HG02970 (cell line): ENCODE data around the gene ZNF644.
"Not testable (repeated sequence)": the region's sequence is repeated elsewhere in the genome, so short reads cannot be mapped to it uniquely, and the experiment has no call there.

Experiments used
- ATAC-seq: cut with Tn5 transposase; IDR thresholded peaks from one replicate; pipeline ENCODE4 v1.9.1; 2021; ENCODE audit warnings: mild to moderate bottlenecking, moderate library complexity, moderate number of reproducible peaks; ENCODE audit not compliant: unreplicated experiment, low FRiP score

The ZNF644 gene

DNA sequence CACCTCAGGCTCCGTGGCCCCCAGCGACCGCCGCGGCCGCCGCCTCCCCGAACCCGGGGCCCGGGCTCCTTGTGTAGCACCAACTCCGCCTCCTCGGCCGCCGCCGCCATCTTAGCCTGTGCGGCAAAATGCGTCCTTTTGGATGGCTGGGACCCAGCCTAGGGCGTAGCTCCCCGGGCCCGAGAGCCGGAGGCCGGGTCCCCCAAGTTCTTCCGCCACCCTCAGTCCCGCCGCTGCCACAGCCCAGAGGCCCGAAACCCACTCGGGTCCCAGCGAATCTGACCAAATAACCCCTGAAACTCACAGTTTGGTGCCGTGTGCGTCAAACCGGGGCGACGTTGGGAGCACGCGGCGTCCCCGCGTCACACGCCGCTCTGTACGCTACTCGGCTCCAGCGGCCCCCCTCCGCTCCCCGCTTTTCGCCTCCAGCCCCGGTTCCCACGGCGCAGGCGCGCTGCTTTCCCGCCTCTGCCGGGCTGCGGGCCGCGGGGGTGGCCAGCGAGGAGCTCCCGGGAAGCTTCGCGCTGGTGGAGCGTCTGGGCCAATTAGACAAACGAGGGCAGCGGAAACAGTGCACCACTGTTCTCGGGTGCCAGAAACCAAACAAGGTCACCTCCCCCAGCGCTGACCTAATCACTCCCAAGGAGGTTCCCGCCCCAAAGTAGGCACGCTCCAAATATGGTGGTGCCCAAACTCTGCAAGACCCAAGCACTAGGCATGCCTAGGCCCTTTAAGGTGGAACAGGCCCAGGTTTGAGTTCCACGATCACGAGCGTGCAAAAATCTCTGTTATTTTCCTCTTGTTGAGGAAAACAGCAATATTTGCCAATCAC, at the start of gene ZNF644:
TSS of gene ZNF644 (minus strand) at position 350 of the 832 bp plus-strand sequence. CDS start 39,682 bp downstream, outside the sequence.
- peak; percentile 74 for ATAC-seq

DNA sequence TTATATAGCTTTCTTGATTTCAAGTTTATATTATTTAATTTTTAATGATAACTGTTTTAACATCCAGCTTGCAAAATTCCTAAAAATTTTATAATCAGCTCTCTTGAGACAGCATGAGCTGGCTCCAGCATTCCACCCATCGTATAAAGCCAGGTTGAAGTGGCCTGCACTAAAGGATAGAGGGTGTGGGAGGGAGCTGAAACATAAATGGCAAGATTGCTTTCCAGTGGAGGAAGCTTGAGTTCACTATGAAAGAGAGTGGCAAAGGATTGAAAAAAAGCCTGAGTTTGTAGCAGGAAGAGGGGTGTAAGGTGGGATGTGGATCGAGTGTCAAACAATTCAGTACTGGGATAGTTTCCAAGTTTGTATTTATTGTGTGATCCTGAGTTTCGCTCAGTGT, 48.5 kb upstream of the ZNF644 start:
- no peak for ATAC-seq

DNA sequence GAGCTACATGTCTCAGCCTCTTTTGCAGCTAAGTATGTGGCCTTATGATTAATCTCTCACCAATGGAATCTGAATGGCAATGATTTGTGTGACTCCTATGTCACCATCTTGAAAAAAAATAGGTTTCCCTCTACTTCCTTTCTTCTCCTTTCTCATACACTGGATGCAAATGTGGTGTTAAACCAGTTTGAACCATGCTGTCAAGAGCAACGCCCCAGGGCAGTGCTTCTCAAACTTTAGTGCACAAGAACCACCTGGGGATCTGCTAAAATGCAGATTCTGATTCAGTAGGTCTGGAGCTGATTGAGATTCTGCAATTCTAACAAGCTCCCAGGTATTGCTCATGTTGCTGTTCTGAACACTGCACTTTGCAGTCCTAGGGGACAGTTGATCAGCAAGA, 44.7 kb upstream of the ZNF644 start:
- ATAC-seq: no peak

DNA sequence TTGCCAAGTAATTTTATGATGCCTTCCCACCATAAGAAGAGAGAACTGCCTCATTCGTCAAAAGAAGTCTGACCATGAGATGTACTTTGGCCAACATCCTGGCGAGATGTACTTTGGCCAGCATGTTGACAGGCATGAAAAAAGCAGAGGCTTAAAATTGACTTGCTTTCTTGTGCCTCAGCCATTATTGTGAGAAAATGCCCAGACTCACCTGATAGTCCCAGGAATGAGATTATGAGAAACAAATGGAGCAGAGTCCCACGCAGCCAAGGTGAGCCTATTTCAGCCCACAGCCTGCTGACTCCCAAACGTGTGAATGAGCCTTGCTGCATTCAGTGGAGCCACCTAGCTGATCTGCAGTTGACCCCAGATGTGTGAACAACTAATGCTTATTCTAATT, 43.5 kb upstream of the ZNF644 start:
- no peak for ATAC-seq

DNA sequence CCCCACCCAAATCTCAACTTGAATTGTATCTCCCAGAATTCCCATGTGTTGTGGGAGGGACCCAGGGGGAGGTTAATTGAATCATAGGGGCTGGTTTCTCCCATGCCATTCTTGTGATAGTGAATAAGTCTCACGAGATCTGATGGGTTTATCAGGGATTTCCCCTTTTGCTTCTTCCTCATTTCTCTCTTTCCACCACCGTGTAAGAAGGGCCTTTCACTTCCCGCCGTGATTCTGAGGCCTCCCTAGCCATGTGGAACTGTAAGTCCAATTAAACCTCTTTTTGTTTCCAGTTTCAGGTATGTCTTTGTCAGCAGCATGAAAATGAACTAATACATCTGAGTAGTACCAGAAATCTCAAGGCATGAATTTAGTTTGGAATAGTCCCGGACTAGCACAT, 41.6 kb upstream of the ZNF644 start:
- ATAC-seq: not testable (repeated sequence)

DNA sequence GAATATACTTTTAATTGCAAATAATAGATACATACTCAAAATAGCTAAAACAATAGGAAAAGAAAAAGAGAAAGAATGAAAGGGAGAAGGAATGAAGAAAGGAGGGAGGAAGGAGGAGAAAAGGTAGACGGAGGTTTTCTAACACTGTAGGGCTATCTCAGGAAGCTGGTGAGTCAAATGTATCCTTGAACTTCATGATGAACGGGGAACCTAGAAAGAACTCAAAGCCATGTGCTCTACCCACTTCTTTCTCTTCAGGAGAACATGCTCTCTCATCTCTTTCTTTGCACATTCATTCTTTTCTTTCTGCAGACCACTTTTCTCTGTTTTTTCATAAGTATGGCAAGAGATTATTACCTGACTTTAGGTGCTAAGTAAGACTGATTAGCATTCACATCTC, 37.3 kb upstream of the ZNF644 start:
- no peak for ATAC-seq

DNA sequence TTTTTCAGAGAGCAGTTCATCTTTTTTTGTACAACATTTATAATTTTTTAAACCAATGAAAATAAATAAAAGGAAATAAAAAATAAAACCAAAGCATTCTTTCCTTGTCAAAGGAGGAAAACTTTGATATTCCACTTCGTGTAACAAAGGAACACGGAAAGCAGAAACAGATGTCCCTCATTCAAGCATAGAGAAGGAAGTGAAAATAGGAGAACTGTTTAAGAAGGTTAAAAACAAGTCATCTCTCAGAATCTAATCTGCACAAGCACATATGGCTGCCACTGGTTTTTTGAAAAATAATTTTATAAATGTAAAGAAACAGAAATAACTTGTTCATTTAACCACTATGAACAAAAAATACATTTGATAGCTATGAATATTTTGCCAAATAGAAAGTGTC, 35.9 kb upstream of the ZNF644 start:
- no peak for ATAC-seq

DNA sequence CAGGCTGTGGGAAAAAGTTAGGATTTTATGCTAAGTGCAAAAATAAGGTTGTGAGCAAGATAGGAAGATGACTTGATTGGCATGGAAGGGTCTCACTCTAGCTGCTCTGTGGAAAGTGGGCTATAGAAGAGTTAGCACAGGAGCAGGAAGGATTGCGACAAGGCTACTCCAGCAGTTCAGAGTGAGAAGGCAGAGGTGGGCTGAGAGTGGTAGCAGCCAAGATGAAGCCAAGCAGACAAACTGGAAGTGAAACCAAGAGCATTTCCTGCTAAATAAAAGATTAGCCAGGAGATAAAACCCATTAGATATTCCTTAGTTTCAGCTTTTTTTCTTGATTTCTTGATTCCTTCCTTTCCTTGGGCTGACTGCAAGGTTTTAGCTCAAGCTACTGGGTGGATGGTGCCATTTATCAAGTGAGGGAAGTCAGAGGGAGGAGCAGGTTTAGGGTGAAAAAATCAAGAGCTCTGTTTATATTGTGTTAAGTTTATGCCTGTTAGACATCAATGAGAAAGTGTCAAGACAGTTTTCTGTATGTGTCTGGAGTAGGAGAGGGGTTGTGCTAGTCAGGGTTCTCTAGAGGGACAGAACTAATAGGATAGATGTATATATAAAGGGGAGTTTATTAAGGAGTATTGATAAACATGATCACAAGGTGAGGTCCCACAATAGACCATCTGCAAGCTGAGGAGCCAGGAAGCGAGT, 33.1 kb upstream of the ZNF644 start:
- ATAC-seq: no peak

DNA sequence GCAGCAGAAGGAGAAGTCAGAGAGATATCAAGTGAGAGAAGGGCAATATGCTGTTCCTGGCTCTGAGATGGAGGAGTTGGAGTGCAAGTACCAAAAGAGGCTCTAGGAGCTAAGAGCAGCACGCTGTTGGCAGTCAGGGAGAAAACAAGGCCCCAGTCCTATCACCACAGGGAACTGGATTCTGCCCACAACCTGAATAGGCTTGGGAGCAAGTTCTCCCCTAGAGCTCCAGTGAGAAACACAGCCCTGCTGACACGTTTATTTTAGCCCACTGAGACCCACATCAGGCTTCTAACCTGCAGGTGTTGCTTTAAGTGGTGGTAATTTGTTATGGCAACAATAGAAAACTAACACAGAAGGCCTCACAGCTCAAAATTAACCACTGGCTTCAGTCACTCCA, 31.8 kb upstream of the ZNF644 start:
- no peak for ATAC-seq

DNA sequence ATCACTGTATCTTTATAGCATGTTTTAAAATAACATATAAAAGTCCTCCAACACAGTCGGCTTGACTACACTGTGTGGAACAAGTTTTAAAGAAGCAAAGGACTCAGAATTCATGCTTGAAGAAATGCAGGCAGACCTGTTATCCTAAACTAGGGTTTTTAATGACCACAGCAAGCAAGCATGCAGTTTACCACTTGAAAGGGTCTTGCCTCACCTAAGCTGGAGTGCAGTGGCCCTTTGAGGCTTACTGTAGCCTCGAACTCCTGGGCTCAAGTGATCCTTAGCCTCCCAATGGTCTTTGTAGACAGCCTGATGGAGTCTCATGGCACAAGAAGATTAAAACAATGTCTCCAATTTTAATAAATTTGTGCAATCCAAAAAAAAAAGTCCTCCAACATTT, 27.7 kb upstream of the ZNF644 start:
- ATAC-seq: not testable (repeated sequence)

DNA sequence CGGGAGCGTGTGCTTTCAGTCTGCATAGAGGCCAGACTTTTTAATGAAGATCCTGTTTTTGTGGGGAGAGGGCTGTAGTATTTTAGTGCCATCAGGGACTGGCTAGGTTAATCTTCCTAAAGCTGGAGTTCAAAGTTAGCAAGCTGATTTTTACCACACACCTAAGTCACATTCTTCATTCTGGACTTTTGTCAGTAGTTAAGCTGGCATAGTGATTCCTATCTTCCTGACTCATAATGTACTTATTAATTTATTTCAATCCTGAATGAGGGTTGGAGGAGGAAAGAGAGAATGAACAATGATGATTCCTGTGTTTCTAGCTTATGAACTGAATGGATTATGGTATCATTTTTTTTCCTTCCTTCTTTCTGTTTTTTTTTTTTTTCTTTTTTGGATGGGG, 24.9 kb upstream of the ZNF644 start:
- no peak for ATAC-seq

DNA sequence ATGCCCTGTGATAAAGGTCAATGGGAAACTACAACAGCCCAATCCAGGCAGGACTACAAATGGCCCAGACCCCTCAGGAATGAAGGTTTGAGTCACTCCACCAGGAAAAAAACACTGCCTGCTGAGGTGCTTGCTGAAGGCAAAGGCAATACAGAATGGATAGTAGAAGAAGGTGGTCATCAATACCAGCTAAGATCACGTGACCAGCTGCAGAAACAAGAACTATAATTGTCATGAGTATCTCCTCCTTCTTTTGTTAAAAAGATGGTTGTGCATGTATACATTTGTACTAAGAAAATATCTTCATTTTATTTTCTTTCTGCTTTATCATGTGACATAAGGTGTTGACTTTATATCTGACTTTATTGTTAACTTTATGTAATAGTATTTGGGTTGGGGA, 23.4 kb upstream of the ZNF644 start:
- ATAC-seq: no peak

DNA sequence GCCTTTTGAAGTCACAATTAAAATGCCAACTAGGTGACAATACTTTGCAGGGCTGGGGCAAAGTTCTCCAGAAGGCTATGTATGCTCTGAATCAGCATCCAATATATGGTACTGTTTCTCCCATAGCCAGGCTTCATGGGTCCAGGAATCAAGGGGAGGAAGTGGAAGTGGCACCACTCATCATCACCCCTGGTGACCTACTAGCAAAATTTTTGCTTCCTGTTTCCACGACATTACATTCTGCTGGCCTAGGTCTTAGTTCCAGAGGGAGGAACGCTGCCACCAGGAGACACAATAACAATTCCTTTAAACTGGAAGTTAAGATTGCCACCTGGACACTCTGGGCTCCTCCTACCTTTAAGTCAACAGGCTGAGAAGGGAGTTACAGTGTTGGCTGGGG, 22.9 kb upstream of the ZNF644 start:
- not testable (repeated sequence) for ATAC-seq

DNA sequence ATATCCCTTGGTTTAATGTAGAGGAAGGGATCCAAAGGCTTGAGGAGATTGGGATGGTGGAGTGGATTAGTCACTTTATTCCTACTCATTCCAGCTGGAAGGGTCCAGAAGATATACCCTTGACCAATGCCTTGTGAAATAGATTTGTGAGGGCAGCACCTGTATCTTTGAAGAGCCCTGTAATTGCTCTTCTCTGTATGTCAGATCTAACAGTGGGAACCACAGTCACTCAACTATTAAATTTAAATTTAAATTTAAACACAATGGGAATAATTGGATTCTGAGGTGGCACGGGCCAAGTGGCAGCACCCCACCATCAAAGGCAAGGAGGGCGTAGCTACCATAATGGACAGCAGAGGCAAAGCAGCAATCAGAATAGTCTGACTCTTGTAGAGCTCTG, 20.5 kb upstream of the ZNF644 start:
- not testable (repeated sequence) for ATAC-seq

DNA sequence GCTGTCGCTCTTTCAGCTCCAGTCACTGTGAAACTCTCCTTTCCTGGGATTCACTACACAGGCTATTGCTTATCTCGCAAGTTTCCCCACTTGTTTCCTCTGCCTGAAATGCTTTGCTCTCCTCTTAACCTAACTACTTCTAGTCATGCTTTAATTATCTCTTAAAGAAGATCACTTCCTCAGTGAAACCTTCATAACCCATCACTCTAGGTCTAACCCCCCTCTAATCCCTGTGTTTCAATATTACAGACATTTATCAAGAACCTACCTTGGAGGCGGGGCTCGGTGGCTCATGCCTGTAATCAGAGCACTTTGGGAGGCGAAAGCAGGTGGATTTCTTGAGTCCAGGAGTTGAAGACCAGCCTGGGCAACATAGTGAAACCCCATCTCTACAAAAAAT, 16.7 kb upstream of the ZNF644 start:
- no peak for ATAC-seq

DNA sequence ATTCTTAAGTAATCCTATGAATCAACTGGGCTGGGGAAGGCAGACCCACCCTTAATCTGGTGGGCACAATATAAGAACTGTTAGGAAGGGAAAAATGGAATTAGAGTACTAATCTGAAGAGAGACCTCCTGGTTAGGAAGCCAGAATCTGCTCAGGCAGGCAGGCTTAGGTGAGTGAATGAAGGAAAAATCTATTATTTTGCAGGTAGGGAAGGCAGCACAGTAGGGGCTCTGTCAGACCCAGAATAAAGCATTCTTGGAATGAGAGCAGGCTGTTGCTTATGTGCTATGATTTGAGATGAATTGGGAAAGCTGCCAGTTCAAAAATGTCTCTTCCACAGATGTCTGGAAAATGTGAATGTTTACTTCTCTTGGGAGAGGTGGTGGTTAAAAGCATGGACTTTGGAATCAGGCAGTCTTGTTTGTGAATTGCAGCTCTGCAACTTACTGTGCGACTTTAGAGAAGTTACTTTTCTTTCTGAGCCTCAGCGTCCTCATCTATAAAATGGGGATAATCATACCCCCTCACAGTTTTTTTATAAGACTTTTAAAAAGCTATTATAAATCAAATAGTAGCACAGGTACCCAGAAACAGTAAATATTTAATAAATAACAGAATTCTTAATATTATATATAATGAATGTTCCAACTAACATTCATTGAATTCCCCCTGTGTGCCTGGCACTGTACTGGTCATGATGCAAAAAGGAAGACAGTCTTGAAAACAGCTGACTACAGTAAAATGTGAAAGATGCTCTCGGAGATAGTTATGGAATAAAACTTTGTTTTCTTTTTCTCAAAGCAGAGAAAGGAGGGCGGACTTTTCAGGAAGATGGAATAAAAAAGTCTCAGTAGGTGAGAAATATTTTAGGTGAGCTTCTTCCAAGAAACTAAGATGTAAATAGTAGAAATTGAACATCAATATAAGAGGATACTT, 15.3 kb upstream of the ZNF644 start:
- ATAC-seq: no peak

DNA sequence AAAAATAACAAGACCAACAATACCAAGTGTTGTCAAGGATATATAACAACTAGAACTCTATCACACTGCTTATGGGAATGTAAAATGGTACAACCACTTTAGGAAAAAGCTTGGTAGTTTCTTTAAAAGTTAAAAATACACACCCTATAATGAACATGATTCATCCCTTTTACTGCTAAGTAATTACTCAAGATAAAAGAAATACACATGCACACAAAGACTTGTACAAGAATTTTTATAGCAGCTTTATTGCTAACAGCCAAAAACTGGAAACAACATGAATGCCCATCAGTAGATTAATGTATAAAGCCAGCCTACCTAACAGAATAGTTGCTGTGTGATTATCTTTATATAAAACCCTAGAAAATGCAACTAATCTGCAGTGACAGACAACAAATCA, 10.5 kb upstream of the ZNF644 start:
- no peak for ATAC-seq

DNA sequence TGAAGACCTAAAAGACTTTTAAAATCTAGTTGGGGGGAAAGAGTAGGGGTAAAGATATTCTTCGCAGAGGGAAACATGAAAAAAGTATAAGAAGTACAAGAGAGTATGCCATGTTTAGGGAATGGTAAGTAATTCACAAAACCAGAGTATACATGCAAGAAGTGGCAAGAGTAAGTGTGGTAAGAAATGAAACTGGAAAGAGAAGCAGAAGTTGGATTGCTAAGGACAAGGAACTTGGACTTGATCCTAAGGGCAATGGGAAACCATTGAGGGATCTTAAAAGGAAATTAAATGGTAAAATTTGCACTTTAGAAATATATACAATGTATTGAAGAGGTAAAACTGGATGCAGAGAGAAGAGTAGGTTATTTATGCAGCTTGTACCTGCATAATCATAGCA, 9.2 kb upstream of the ZNF644 start:
- ATAC-seq: no peak

DNA sequence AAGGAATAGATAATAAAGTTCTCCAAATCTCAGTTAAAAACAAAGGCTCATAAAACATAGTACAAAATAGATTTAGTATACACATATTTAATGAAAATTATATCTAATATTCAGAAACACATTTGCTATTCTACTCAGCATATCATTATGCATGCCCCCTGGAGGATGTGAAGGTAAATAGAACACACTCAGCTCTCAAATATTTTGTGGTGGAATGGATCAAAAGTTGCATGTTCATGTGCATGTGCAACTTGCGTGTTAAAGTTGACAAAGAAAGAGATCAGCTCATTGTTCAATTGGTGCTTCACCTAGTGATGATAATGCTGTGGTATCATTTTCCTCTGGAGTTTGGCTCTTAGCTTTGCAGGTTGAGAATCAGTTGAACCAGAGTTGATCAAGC, 4.9 kb upstream of the ZNF644 start:
- no peak for ATAC-seq

DNA sequence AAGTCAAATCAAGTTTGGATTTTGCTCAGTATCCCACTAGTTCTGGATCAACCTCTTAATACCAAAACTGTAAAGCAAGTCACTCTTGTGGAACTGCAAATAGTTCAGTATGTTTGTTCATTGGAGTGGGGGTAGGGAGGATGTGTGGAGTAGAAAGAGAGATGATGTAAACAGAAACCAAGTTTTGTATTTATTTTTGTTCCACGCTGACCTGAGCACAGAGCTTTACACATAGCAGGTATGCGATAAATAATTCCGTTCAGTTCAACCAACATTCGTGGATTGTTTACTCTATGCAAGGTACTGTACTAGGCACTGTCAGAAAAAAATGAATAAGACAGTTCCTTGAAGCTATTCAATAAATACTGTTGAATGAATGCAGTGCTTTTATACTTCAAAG, 4.5 kb upstream of the ZNF644 start:
- no peak for ATAC-seq
